ENCODE data around the gene NCS1.

Gene NCS1

DNA sequence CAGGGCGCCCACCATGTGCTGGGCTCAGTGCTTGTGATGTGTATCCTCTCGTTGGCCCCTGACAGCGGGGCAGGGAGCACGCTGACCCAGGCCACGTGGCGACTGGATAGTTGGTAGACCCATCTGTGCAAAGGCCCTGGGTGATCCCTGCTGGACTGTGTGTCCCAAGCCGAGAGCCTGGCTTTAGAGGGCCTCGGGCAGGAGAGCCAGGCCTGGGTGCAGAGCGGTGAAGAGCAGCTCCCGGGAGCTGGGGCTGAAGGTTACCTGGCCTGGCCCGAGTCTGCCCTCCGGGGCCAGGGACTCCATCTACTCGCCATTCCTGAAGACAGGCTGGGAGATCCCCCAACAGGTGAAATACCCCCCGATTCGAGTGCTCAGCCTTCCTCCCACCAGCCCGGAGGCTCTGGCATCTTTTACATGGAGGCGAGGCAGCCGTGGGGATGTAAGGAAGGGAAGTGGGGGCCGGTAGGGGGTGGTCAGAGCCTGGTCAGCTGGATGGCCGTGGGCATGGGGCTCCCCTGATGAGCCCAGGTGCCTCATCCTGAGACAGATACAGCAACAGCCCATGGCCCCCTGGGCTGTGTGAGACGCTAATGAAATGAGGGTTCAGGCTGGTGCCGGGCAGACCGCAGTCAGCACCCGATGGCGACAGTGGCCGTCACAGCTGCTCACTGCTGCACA is 19.0 kb downstream of the NCS1 start:
- no peak overlapping the region for H3K4me3 Mint-ChIP-seq

DNA sequence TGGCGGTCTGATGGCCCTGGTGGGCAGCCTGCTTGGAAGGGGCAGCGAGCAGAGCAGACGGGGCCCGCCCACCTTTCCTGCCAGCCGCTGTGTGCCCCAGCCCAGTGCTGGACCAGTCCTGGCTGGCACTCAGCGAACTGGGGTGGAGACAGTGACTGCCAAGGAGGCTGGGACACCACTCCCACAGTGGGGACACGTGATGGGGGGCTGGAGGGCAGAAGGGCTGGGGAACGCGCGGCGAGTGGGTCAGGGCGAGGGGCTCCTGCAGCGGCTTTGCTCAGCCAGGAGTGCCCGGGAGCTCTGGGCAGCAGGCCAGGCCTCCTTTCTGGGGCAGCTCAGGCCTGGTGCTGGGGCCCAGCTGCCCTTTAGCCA is 19.5 kb downstream of the NCS1 start:
- Mint-ChIP-seq H3K4me3 (no peak overlapping the region), H3K27me3 (no peaks in the 10 kb centered on the region), H3K9me3 (no peaks in the 10 kb centered on the region), H3K36me3 (ENCODE audit: low read depth) (no peaks in the 10 kb centered on the region), H3K4me1 (ENCODE audit: low read depth) (no peaks in the 10 kb centered on the region), H3K27ac (no peak overlapping the region)

More for the DNA sequence above, 19.0 kb downstream of the NCS1 start:
- Mint-ChIP-seq H3K36me3 (ENCODE audit: low read depth) (no peaks in the 10 kb centered on the region), H3K9me3 (no peaks in the 10 kb centered on the region), H3K27ac (no peak overlapping the region), H3K4me1 (ENCODE audit: low read depth) (no peaks in the 10 kb centered on the region), H3K27me3 (no peaks in the 10 kb centered on the region)

DNA sequence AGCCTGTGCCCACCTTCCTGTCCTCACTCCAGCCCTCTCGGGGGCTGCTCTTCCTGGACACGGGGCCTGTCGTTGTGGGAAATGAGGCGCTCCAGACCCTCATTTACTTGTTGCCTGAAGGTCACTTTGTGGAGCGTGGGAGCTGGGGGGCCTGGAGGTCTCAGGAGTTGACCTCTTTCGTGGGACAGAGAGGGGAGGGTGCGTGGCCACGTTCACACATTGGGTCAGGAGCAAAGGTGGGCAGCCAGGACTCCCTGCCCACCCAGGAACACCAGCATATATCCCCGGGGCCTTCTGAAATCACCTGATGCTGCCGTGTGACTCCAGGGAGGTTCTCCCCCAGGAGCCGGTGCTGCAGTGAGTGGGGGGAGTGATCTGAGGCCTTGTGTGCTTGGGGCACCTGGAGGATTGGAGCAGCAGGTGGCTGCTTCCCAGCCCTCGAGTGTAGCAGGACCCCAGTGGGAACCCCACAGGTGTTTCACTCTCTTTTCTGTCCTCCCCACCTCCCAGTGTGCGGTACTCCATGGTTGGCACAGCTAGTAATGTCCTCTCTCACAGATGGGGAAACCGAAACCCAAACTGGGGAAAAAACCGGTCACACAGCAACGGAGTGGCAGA is 20.3 kb downstream of the NCS1 start:
- H3K27ac Mint-ChIP-seq: no peak overlapping the region
- H3K27me3 Mint-ChIP-seq: no peaks in the 10 kb centered on the region
- no peaks in the 10 kb centered on the region for H3K36me3 Mint-ChIP-seq (ENCODE audit: low read depth)
- no peaks in the 10 kb centered on the region for H3K4me1 Mint-ChIP-seq (ENCODE audit: low read depth)
- no peak overlapping the region for H3K4me3 Mint-ChIP-seq
- H3K9me3 Mint-ChIP-seq: no peaks in the 10 kb centered on the region

DNA sequence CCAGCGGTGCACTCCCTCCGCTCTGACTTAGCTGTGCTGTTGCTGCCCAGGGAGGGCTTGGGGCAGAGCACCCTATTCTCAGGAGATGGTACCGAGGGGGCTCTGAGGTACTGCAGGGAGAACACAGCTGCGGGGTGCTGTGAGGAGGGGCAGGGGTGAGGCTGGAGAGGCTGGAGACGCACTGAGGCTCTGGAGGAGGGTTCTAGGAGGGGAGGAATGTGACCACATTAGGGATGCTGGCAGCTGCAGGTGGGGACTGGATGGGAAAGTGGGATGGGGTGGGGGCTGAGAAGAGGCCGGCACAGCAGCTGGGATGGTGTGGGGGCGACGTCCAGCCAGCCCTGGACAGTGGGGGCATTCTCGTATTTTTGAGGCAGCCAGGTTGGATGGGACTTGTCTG is 20.9 kb downstream of the NCS1 start:
- Mint-ChIP-seq H3K27me3 (no peaks in the 10 kb centered on the region), H3K4me1 (ENCODE audit: low read depth) (no peaks in the 10 kb centered on the region), H3K27ac (no peak overlapping the region), H3K36me3 (ENCODE audit: low read depth) (no peaks in the 10 kb centered on the region), H3K9me3 (no peaks in the 10 kb centered on the region), H3K4me3 (no peak overlapping the region)

DNA sequence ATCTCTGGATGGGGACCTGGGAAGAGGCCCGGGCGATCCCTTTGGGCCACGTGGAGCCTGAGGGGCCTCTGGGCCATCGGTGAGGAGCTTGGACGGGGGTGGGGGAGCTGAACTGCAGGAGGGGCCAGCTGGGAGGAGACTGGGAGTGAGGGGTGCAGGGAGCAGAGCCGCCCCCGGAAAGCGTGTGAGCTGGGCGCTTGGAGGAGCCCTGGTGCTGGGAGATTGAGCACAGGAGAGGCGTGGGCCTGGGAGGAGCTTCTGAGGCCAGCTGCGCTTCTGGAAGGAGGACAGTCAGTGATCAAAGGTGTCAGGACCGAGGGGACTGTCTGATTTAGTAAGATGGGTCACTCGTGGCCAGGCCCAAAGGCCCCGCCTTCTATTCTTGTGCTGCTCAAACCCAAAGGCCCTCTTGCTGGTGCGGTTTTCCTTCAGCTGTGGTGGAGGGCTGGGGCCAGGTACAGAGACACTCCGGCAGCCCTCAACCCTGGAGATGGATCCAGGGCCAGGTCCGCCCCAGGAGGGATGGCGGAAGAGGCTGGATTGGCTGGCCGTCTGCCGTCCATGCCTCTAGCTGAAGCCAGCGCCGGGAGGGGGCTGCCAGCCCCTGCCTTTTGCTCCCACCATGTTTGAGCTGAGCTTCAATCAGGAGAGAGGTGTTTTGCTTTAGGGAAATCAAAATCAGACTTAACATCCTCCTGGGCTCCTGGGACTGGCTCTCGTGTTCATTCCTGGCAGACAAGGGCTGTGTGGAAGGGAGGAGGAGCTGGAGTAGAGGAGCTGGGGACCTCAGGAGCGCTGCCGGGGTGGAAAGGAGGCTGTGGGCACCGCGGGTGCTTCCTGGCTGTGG is 21.6 kb downstream of the NCS1 start:
- Mint-ChIP-seq H3K4me1 (ENCODE audit: low read depth) (no peaks in the 10 kb centered on the region), H3K4me3 (no peak overlapping the region), H3K9me3 (no peaks in the 10 kb centered on the region), H3K27ac (no peak overlapping the region), H3K36me3 (ENCODE audit: low read depth) (no peaks in the 10 kb centered on the region), H3K27me3 (no peaks in the 10 kb centered on the region)

DNA sequence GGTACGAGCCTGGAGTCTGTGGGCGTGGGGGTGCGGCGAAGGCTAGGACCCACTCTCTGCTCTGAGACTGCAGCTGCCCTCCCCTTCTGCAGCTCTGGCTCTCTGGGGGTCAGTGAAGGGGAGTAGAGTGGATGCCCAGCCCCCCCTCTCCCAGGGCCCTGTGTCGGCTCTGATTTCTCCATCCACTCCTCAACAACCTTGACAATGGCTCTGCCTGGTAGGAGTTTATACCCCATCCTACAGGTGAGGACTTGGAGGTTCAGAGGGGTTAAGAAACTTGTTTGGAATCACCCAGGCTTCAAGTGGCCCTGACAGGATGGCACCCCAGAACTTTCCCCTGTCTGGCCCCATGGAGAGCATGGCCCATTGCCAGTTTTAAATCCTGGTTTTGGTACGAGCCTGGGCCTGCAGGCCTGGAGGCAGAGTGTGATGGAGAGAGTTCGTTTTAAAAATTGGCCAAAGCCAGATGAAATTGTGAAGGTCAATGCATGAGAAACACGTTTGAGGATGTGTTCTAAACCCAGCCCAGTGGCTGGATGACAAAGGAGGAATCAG is 22.3 kb downstream of the NCS1 start:
- Mint-ChIP-seq H3K36me3 (ENCODE audit: low read depth) (no peaks in the 10 kb centered on the region), H3K27me3 (no peaks in the 10 kb centered on the region), H3K4me1 (ENCODE audit: low read depth) (no peaks in the 10 kb centered on the region), H3K27ac (no peak overlapping the region), H3K4me3 (no peak overlapping the region), H3K9me3 (no peaks in the 10 kb centered on the region)

DNA sequence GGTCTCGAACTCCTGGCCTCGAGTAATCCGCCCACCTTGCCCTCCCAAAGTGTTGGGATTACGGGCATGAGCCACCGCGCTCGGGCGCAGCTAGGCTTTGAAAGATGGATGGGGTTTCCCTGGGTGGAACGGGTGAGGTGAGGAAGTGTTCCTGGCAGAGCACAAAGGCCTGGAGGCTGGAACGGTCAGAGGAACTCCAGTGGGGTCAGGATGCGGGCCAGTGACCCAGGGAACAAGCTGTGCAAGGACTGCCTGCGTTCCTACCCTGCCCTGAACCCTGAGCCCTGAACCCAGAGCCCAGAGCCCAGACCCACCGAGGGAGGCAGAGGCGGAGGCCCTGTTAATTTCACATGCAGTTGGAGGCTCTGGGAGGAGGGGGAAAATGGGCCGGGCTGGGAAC is 23.4 kb downstream of the NCS1 start:
- Mint-ChIP-seq H3K4me1 (ENCODE audit: low read depth) (no peaks in the 10 kb centered on the region), H3K4me3 (no peak overlapping the region), H3K27me3 (no peaks in the 10 kb centered on the region), H3K36me3 (ENCODE audit: low read depth) (no peaks in the 10 kb centered on the region), H3K9me3 (no peaks in the 10 kb centered on the region), H3K27ac (no peak overlapping the region)

DNA sequence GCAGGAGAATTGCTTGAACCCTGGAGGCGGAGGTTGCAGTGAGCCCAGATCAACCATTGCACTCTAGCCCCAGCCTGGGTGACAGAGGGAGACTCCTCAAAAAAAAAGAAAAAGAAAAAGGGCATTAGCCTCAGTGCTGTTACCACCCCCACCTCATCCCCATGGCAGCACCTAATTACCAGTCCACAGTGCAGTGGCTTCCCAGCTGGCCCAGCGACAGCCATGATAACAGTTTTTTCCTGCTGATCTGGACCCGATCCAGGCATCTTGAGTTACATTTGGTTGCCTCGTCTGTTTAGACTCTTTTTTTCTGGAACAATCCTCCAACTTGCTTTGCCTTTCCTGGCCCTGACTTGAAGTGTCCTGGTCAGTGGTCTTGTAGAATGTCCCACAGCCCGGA is 24.4 kb downstream of the NCS1 start:
- H3K4me3 Mint-ChIP-seq: no peak overlapping the region
- no peaks in the 10 kb centered on the region for H3K36me3 Mint-ChIP-seq (ENCODE audit: low read depth)
- H3K27ac Mint-ChIP-seq: no peak overlapping the region
- H3K9me3 Mint-ChIP-seq: no peaks in the 10 kb centered on the region
- no peaks in the 10 kb centered on the region for H3K27me3 Mint-ChIP-seq
- H3K4me1 Mint-ChIP-seq (ENCODE audit: low read depth): no peaks in the 10 kb centered on the region

DNA sequence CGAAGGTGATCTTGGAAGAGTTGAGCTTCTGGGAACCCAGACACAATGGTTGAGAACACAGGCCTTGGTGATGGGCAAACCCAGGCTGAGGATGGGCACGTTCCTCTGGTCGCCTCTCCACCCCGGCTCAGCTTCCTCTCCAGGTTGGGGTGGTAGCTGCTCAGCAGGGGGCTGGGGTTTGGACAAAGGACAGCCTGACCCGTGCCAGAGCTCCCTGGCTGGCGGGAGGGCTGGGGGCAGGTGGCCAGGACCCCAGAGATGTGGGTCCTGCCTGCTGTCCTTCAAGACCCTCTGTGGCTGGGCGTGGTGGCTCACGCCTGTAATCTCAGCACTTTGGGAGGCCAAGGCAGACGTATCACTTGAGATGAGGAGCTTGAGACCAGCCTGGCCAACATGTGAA is 25.2 kb downstream of the NCS1 start:
- H3K9me3 Mint-ChIP-seq: no peaks in the 10 kb centered on the region
- no peak overlapping the region for H3K4me3 Mint-ChIP-seq
- H3K27ac Mint-ChIP-seq: no peak overlapping the region
- no peaks in the 10 kb centered on the region for H3K27me3 Mint-ChIP-seq
- H3K36me3 Mint-ChIP-seq (ENCODE audit: low read depth): no peaks in the 10 kb centered on the region
- H3K4me1 Mint-ChIP-seq (ENCODE audit: low read depth): no peaks in the 10 kb centered on the region

DNA sequence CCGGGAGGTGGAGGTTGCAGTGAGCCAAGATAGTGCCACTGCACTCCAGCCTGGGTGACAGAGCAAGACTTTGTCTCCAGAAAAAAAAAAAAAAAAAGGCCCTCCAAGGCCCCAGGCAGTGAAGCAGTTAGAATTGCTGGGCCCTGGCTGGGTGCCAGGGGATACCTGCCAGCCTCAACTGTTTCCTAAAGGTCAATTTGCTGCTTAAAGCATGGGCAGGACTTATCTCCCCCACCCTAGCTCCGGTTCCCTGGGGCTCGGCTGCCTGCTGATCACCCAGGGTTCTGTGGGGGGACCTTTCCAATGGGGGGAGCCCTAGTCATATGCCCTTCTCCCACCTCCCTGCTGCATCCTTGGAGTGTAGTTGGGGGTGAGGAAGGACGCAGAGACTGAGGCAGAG is 25.7 kb downstream of the NCS1 start:
- H3K36me3 Mint-ChIP-seq (ENCODE audit: low read depth): no peaks in the 10 kb centered on the region
- no peak overlapping the region for H3K4me3 Mint-ChIP-seq
- no peak overlapping the region for H3K27ac Mint-ChIP-seq
- H3K9me3 Mint-ChIP-seq: no peaks in the 10 kb centered on the region
- no peaks in the 10 kb centered on the region for H3K27me3 Mint-ChIP-seq
- H3K4me1 Mint-ChIP-seq (ENCODE audit: low read depth): no peaks in the 10 kb centered on the region

DNA sequence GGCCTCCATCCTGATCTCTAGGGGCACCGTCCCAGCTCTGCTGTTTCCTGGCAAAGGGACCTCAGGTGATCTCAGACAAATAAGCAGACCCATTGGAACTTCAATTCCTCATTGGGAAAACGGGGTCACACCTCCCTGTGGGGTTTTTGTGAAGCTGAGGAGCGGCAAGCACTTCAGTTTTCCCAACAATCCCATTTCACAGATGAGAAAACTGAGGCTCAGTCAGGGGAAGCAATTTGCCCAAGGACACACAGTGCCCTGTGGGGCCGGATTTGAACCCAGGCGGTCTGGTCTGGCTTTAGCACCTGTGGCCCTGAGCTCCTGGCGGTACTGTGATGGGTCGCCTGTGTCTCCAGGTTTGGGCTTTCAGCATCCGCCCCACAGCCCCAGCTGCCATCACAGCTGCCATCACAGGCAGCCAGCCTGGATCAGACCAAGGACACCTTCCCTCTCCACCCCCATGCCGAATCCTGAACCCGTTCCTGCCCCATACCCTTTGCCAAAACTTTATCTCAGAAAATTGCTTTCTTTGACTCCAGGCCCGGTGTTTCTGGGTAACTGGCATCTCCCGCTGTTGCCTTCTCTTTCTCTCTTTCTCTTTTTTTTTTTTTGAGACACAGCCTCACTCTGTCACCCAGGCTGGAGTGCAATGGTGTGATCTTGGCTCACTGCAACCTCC is 26.4 kb downstream of the NCS1 start:
- Mint-ChIP-seq H3K4me3 (no peak overlapping the region), H3K27me3 (no peaks in the 10 kb centered on the region), H3K27ac (no peak overlapping the region), H3K36me3 (ENCODE audit: low read depth) (no peaks in the 10 kb centered on the region), H3K4me1 (ENCODE audit: low read depth) (no peaks in the 10 kb centered on the region), H3K9me3 (no peaks in the 10 kb centered on the region)

DNA sequence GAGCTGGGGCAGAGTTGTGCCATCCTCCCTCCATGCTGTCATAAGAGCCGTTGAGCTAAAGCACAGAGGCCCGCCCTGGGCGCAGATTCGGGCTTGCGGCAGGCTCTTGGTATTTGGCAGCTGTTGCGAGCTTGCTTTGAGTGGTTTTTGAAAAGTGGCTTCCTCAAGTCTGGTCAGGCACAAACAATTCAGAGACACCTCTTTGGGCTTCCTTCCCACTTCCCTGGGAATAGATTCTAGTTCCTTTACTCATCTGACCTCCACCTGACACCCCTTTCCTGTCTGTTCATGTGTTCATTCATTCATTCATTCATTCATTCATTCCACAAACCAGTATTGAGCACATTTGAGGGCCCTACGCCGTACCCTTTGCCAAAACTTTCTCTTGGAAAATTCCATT is 27.4 kb downstream of the NCS1 start:
- Mint-ChIP-seq H3K27me3 (no peaks in the 10 kb centered on the region), H3K4me1 (ENCODE audit: low read depth) (no peaks in the 10 kb centered on the region), H3K27ac (no peak overlapping the region), H3K36me3 (ENCODE audit: low read depth) (no peaks in the 10 kb centered on the region), H3K4me3 (no peak overlapping the region), H3K9me3 (no peaks in the 10 kb centered on the region)

DNA sequence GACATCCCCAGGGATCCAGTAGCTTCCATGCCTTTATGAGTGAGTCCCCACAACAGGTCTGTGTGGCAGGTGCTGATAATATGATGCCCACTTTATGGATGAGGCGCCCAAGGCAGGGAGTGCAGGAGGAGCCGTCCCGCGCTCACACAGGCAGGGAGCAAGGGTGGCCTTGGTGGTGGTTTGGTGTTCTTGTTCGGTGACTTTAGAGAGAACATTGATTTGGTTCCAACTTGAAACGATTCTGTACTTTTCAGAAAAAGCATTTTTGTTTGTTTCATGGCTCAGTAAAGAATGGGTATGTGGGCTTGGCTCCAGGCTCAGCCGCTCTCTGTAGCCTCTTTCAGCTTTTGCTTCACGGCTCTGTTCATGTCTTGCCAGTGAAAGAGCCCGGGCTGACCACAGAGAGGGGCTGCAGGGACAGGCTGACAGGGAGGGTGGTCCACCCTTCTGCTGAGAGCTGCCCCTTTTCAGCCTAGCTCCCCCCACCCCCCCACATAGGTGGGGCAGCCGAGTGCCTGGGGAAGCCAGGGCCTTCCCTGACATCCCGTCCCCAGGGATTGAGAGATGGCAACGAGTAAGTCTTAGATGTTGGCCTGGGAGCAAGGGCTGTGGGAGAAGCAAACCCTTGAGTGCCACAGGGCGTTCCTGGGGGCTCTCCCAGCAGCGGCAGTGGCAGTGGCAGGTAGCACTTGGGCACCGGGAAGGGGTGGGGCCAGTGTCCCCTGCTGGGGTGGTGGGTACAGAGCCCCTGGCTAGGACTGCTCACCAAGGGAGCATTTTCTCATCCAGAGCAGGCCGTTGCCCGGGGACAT is 28.0 kb downstream of the NCS1 start:
- no peak overlapping the region for H3K27ac Mint-ChIP-seq
- no peaks in the 10 kb centered on the region for H3K36me3 Mint-ChIP-seq (ENCODE audit: low read depth)
- H3K9me3 Mint-ChIP-seq: no peaks in the 10 kb centered on the region
- H3K27me3 Mint-ChIP-seq: no peaks in the 10 kb centered on the region
- no peak overlapping the region for H3K4me3 Mint-ChIP-seq
- H3K4me1 Mint-ChIP-seq (ENCODE audit: low read depth): no peaks in the 10 kb centered on the region

DNA sequence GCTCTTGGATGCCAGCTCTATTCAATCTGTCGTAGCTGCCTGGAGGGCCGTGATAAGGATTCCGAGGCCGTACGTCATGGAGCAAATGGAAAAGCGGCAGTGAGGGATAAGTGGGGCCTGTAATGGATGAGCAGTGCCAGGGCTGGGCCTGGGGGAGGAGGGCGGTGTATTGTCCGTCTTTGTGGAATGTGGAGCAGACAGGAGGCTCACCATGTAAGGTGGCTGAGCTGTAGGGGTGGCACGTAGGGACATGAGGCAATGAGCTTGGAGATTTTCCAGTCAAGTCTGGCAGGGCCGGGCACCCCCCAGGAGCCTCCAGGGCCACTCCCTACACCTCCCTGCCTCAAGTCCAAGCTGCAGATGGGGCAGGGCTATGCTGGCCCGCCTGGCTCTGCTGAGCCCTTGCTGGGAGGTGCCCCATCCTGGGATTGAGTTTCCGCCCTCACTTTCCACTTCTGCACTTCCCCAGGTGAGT is 29.2 kb downstream of the NCS1 start:
- no peak overlapping the region for H3K4me3 Mint-ChIP-seq
- no peaks in the 10 kb centered on the region for H3K9me3 Mint-ChIP-seq
- H3K27me3 Mint-ChIP-seq: no peaks in the 10 kb centered on the region
- H3K4me1 Mint-ChIP-seq (ENCODE audit: low read depth): no peaks in the 10 kb centered on the region
- H3K36me3 Mint-ChIP-seq (ENCODE audit: low read depth): no peaks in the 10 kb centered on the region
- no peak overlapping the region for H3K27ac Mint-ChIP-seq

All from stimulated activated naive CD8-positive, alpha-beta T cell treated with anti-CD3 and anti-CD28 coated beads, Interleukin-15, Interleukin-2, amounts not matched to agents 100 ng/mL and 50 ng/mL, for 24 hours (primary cell).